ENCODE measurements around the gene TMEM53.

DNA sequence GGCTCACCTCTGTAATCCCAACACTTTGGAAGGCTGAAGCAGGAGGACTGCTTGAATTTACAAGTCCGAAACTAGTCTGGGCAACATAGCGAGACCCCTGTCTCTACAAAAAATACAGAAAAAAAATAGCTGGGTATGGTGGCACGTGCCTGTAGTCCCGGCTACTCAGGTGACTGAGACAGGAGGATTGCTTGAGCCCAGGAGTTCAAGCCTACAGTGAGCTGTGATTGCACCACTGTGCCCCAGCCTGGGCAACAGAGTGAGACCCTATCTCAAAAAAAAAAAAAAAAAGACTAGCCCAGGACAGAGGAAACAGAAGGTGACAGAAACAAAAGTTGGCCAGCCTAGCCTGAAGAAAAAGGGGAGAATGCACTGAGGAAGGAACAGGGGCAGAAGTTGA is 21.4 kb upstream of the TMEM53 start:
- TF ChIP-seq, protein P1, sequence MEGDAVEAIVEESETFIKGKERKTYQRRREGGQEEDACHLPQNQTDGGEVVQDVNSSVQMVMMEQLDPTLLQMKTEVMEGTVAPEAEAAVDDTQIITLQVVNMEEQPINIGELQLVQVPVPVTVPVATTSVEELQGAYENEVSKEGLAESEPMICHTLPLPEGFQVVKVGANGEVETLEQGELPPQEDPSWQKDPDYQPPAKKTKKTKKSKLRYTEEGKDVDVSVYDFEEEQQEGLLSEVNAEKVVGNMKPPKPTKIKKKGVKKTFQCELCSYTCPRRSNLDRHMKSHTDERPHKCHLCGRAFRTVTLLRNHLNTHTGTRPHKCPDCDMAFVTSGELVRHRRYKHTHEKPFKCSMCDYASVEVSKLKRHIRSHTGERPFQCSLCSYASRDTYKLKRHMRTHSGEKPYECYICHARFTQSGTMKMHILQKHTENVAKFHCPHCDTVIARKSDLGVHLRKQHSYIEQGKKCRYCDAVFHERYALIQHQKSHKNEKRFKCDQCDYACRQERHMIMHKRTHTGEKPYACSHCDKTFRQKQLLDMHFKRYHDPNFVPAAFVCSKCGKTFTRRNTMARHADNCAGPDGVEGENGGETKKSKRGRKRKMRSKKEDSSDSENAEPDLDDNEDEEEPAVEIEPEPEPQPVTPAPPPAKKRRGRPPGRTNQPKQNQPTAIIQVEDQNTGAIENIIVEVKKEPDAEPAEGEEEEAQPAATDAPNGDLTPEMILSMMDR (IDR thresholded peaks at IDR 0.05) = no peak
- no peak for TF ChIP-seq POLR2A (IDR thresholded peaks at IDR 0.05)
